CD4-positive, alpha-beta T cell (primary cell): ENCODE data around the gene UQCRC2. TPM values are rescaled to one million over a fixed set of nuclear protein-coding genes. Genes with fewer than 3 reads are reported as not detected.
A peak's percentile ranks its signal among the peaks of the same experiment; 100 is the strongest.

Experiments
- ATAC-seq: fragments of 200-7000 bp; cut with Tn5 transposase; one replicate; pipeline ENCODE4 v1.10.0; 2022; ENCODE audit warnings: mild to moderate bottlenecking; ENCODE audit not compliant: poor library complexity
- CTCF ChIA-PET: fragments of 350-600 bp; sonication (Branson Sonifier 250); formaldehyde crosslinking; loops from one replicate; lab custom pipeline; 2021; ENCODE audit warnings: antibody characterized with exemption, inconsistent platforms; lab: Charles Lee
- POLR2A ChIA-PET: fragments of 350-600 bp; sonication (Branson Sonifier 250); formaldehyde crosslinking; loops from one replicate; lab custom pipeline; 2021; ENCODE audit warnings: antibody characterized with exemption, inconsistent platforms; lab: Charles Lee
- DNase-seq, 14 experiments: peaks; one replicate each; pipeline ENCODE4 v3.0.0-alpha.2; 2013 to 2020; ENCODE audit warnings: mixed read lengths in 2 of 14
- H3K27ac ChIP-seq, 2 donors: one replicate each; pipeline versions ENCODE4 v1.5.1 to v1.7.0; 2013; ENCODE audit warnings: low read length in 2 of 2, low read depth in 1 of 2, mild to moderate bottlenecking in 1 of 2
- H3K27me3 ChIP-seq, 2 experiments: 1 replicate in 1 of 2; 2 replicates in 1 of 2; pipeline versions ENCODE4 v1.6.1 to v1.7.0; 2013; ENCODE audit warnings: low read length in 2 of 2, control low read depth in 1 of 2, mild to moderate bottlenecking in 1 of 2, moderate library complexity in 1 of 2; ENCODE audit not compliant: insufficient read depth in 2 of 2, control insufficient read depth in 1 of 2
- H3K36me3 ChIP-seq: one replicate; pipeline ENCODE4 v1.6.1; 2013; ENCODE audit warnings: low read length, control low read depth; ENCODE audit not compliant: insufficient read depth
- H3K4me1 ChIP-seq: one replicate; pipeline ENCODE4 v1.6.1; 2013; ENCODE audit warnings: low read length, control low read depth; ENCODE audit not compliant: insufficient read depth
- H3K4me3 ChIP-seq: one replicate; pipeline ENCODE4 v1.5.1; 2013; ENCODE audit warnings: mild to moderate bottlenecking, low read length, moderate library complexity
- H3K9me3 ChIP-seq, 2 experiments: 1 replicate in 1 of 2; 2 replicates in 1 of 2; pipeline versions ENCODE4 v1.6.1 to v1.7.0; 2013; ENCODE audit warnings: low read length in 2 of 2, mild to moderate bottlenecking in 2 of 2, control low read depth in 1 of 2, moderate library complexity in 1 of 2; ENCODE audit not compliant: control insufficient read depth in 1 of 2, insufficient read depth in 1 of 2
- H3K27ac Mint-ChIP-seq: one replicate; pipeline ENCODE4 v1.8.0; 2020; ENCODE audit warnings: mixed read lengths
- H3K27me3 Mint-ChIP-seq: one replicate; pipeline ENCODE4 v1.8.0; 2021; ENCODE audit warnings: mixed read lengths
- H3K36me3 Mint-ChIP-seq: one replicate; pipeline ENCODE4 v1.8.0; 2021; ENCODE audit warnings: low read depth, mixed read lengths
- H3K4me1 Mint-ChIP-seq: one replicate; pipeline ENCODE4 v1.8.0; 2021; ENCODE audit warnings: low read depth, mixed read lengths
- H3K4me3 Mint-ChIP-seq: one replicate; pipeline ENCODE4 v1.8.0; 2020; ENCODE audit warnings: mild to moderate bottlenecking, mixed read lengths
- H3K9me3 Mint-ChIP-seq: one replicate; pipeline ENCODE4 v1.8.0; 2020; ENCODE audit warnings: mixed read lengths
- CTCF ChIP-seq: fragments of 200-600 bp; IDR thresholded peaks from one replicate; pipeline ENCODE4 v1.8.0; 2022; ENCODE audit warnings: antibody characterized with exemption, mild to moderate bottlenecking
- intact Hi-C, 2 experiments: fragments of 100-400 bp; cut with DNase I in 1 of 2; cut with micrococcal nuclease in 1 of 2; formaldehyde crosslinking; loops; one replicate each; pipeline versions ENCODE4 v1.15.1 to v1.9.0; 2023 to 2025; cut with DNase I, micrococcal nuclease
- total RNA-seq, 174 experiments: library from RNA in 2 of 174; stranded (reverse) in 2 of 174; gene quantifications; one replicate each; pipeline ENCODE4 v1.2.3 and lab custom pipeline; 2021 to 2026

The UQCRC2 gene
- total RNA-seq, 2 experiments from 2014 or later, result 142 to 146 TPM

- H3K27me3 Mint-ChIP-seq, result no peaks in the 10 kb centered on the region
- ATAC-seq, result peak; percentile 59
- POLR2A ChIA-PET, result interaction anchor here (0.6 to 2.5 kb wide), 7 partner anchors 8 to 432 kb away, joined by 3 to 41 read pairs (median 3); no protein-coding TSS in a partner anchor
Observed at GRCh38 chr16:21952040-21952792, 945 bp upstream of the UQCRC2 start.

GRCh38 chr16:21953541-21953902, 361 bp downstream of the UQCRC2 start:
- POLR2A ChIA-PET, result interaction anchor here (0.6 to 2.5 kb wide), 8 partner anchors 10 to 254 kb away, joined by 3 to 41 read pairs (median 4); no protein-coding TSS in a partner anchor
- Histone ChIP-seq H3K27ac (peak overlapping the region; percentile 93 to 96), H3K4me3 (peak overlapping the region; percentile 92), H3K27me3 (no peaks in the 10 kb centered on the region), H3K36me3 (peaks cover 17% of the 10 kb centered on the region), H3K9me3 (no peaks in the 10 kb centered on the region), H3K4me1 (peaks cover 52% of the 10 kb centered on the region)
- peak overlapping the region; percentile 94 for H3K4me3 Mint-ChIP-seq
- intact Hi-C loops, result loop anchor here (1.0 to 10.0 kb wide), 6 partner anchors 124 to 1601 kb away; partner anchors contain the start of genes POLR3E (in 2 of the 2), EARS2 (in 1 of the 2) and UBFD1 (in 1 of the 2)
- CTCF ChIA-PET, result interaction anchor here (1.8 to 1.9 kb wide), 2 partner anchors 124 to 235 kb away, joined by 5 to 7 read pairs; no protein-coding TSS in a partner anchor
- peaks cover 60% of the 10 kb centered on the region for H3K4me1 Mint-ChIP-seq
- H3K27ac Mint-ChIP-seq, result peak overlapping the region; percentile 94
- no peak for TF ChIP-seq CTCF
- ATAC-seq (no peak), DNase-seq (no peak)
- no peaks in the 10 kb centered on the region for H3K9me3 Mint-ChIP-seq
- peaks cover 55% of the 10 kb centered on the region for H3K36me3 Mint-ChIP-seq
- no peaks in the 10 kb centered on the region for H3K27me3 Mint-ChIP-seq

More at GRCh38 chr16:21952040-21952792, 945 bp upstream of the UQCRC2 start:
- H3K36me3 Mint-ChIP-seq, result peaks cover 44% of the 10 kb centered on the region
- peak overlapping the region; percentile 94 for H3K27ac Mint-ChIP-seq
- Histone ChIP-seq H3K27ac (peak overlapping the region; percentile 93 to 96), H3K27me3 (no peaks in the 10 kb centered on the region), H3K4me3 (peak overlapping the region; percentile 92), H3K9me3 (no peaks in the 10 kb centered on the region), H3K36me3 (peaks cover 4% of the 10 kb centered on the region), H3K4me1 (peaks cover 52% of the 10 kb centered on the region)
- intact Hi-C loops, result loop anchor here (1.0 to 10.0 kb wide), 5 partner anchors 56 to 1603 kb away; partner anchors contain the start of genes EARS2 (in 1 of the 2), MOSMO (in 1 of the 2) and UBFD1 (in 1 of the 2)
- H3K4me3 Mint-ChIP-seq, result peak overlapping the region; percentile 94
- H3K4me1 Mint-ChIP-seq, result peaks cover 60% of the 10 kb centered on the region
- no peak for TF ChIP-seq CTCF
- peak; percentile 56 to 90 (median 68) for DNase-seq
- no peaks in the 10 kb centered on the region for H3K9me3 Mint-ChIP-seq
- CTCF ChIA-PET, result interaction anchor here (1.3 to 1.9 kb wide), 3 partner anchors 125 to 236 kb away, joined by 5 to 7 read pairs (median 7); no protein-coding TSS in a partner anchor

- Mint-ChIP-seq H3K27ac (no peak overlapping the region), H3K4me1 (peaks cover 36% of the 10 kb centered on the region), H3K4me3 (peak overlapping the region; percentile 42), H3K27me3 (no peaks in the 10 kb centered on the region), H3K9me3 (no peaks in the 10 kb centered on the region), H3K36me3 (peaks cover 79% of the 10 kb centered on the region)
- ChIA-PET CTCF (interaction anchor here (0.6 to 0.9 kb wide), 2 partner anchors 52 to 231 kb away, joined by 3 read pairs; no protein-coding TSS in a partner anchor), POLR2A (no interaction called here)
- Histone ChIP-seq H3K27me3 (no peaks in the 10 kb centered on the region), H3K4me1 (peaks cover 27% of the 10 kb centered on the region), H3K36me3 (peaks cover 58% of the 10 kb centered on the region), H3K9me3 (no peaks in the 10 kb centered on the region), H3K27ac (no peak overlapping the region), H3K4me3 (no peak overlapping the region)
- intact Hi-C loops, result loop anchor here in 1 of 2 experiments (10.0 kb wide), 1 partner anchor 1597 kb away; the partner anchor contains the start of genes EARS2 and UBFD1
- ATAC-seq, result no peak
- no peak for TF ChIP-seq CTCF
- no peak for DNase-seq
Observed at GRCh38 chr16:21957714-21958346, 4.7 kb downstream of the UQCRC2 start.
